Activated naive CD8-positive, alpha-beta T cell treated with anti-CD3 and anti-CD28 coated beads, Interleukin-2, amount 50 U/mL, for 24 hours (primary cell): Measurements from ENCODE around the gene PCNT.
"Not testable (repeated sequence)": the region's sequence is repeated elsewhere in the genome, so short reads cannot be mapped to it uniquely, and the experiment has no call there.

ENCODE experiments used
- ATAC-seq: fragments of 150-1000 bp; cut with Tn5 transposase; one replicate; pipeline ENCODE4 v1.10.0; 2021
- DNase-seq: peaks from one replicate; pipeline ENCODE4 v3.0.0; 2021
- H3K27ac Mint-ChIP-seq: one replicate; pipeline ENCODE4 v1.8.0; 2021; ENCODE audit warnings: mild to moderate bottlenecking, mixed read lengths
- H3K27me3 Mint-ChIP-seq: one replicate; pipeline ENCODE4 v1.8.0; 2021; ENCODE audit warnings: mixed read lengths
- H3K36me3 Mint-ChIP-seq: one replicate; pipeline ENCODE4 v1.8.0; 2021; ENCODE audit warnings: low read depth, mixed read lengths
- H3K4me1 Mint-ChIP-seq: one replicate; pipeline ENCODE4 v1.8.0; 2021; ENCODE audit warnings: mixed read lengths
- H3K4me3 Mint-ChIP-seq: one replicate; pipeline ENCODE4 v1.8.0; 2021; ENCODE audit warnings: mild to moderate bottlenecking, moderate library complexity, mixed read lengths
- H3K9me3 Mint-ChIP-seq: one replicate; pipeline ENCODE4 v1.8.0; 2021; ENCODE audit warnings: mixed read lengths

Gene PCNT

DNA sequence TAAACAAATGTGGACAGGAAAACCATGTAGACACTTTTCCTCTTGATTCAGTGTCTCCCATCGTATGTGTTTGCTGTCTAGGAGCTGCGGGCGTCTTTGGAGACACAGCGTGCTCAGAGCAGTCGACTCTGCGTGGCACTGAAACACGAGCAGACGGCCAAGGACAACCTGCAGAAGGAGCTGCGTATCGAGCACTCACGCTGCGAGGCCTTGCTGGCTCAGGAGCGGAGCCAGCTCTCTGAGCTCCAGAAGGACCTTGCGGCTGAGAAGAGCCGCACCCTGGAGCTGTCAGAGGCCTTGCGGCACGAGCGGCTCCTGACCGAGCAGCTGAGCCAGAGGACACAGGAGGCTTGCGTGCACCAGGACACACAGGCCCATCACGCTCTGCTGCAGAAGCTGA, 107.5 kb downstream of the PCNT start:
- H3K36me3 Mint-ChIP-seq: peaks cover 24% of the 10 kb centered on the region
- peaks cover 4% of the 10 kb centered on the region for H3K4me1 Mint-ChIP-seq
- no peaks in the 10 kb centered on the region for H3K9me3 Mint-ChIP-seq
- H3K4me3 Mint-ChIP-seq: no peak overlapping the region
- no peak for DNase-seq
- no peak overlapping the region for H3K27ac Mint-ChIP-seq
- no peak for ATAC-seq
- H3K27me3 Mint-ChIP-seq: no peaks in the 10 kb centered on the region

DNA sequence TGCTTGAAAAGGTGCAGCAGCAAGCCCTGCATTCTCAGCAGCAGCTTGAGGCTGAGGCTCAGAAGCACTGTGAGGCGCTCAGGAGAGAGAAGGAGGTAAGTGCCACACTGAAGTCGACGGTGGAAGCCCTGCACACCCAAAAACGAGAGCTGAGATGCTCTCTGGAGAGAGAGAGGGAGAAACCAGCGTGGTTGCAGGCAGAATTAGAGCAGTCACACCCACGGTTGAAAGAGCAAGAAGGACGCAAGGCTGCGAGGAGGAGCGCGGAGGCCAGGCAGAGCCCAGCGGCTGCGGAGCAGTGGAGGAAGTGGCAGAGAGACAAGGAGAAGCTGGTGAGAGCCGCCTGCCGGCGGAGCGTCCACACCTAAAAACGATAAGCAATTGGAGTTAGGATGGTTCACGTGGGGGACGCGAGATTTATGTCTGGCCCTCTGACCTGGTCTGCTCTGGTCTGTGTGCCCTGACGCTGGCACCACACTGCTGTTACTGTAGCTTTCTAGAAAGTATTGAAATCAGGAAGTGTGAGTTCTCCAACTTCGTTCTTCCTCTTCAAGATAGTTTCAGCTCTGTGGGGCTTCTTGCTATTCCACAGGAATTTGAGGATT, 108.0 kb downstream of the PCNT start:
- H3K36me3 Mint-ChIP-seq: peaks cover 24% of the 10 kb centered on the region
- H3K9me3 Mint-ChIP-seq: no peaks in the 10 kb centered on the region
- peaks cover 8% of the 10 kb centered on the region for H3K4me1 Mint-ChIP-seq
- no peak for DNase-seq
- no peak overlapping the region for H3K4me3 Mint-ChIP-seq
- H3K27ac Mint-ChIP-seq: no peak overlapping the region
- no peaks in the 10 kb centered on the region for H3K27me3 Mint-ChIP-seq
- ATAC-seq: no peak

DNA sequence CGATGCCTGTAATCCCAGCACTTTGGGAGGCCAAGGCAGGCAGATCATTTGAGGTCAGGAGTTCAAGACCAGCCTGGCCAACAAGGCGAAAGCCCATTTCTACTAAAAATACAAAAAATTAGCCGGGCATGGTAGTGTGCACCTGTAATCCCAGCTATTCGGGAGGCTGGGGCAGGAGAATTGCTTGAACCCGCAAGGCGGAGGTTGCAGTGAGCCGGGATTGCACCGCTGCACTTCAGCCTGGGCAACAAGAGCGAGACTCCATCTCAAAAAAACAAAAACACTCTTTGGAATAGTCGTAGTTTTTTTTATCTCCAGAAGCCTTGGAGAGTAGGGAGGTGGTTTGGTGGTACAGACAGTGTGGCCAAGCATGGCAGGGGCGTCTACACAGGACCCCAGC, 109.2 kb downstream of the PCNT start:
- DNase-seq, H3K27ac Mint-ChIP-seq, H3K4me3 Mint-ChIP-seq, H3K27me3 Mint-ChIP-seq, H3K9me3 Mint-ChIP-seq, ATAC-seq: not testable (repeated sequence)
- peaks cover 27% of the 10 kb centered on the region for H3K36me3 Mint-ChIP-seq
- H3K4me1 Mint-ChIP-seq: peaks cover 19% of the 10 kb centered on the region

GRCh38 chr21:46434322-46434958, 110.5 kb downstream of the PCNT start:
- Mint-ChIP-seq H3K4me1 (peaks cover 20% of the 10 kb centered on the region), H3K27ac (no peak overlapping the region), H3K36me3 (peaks cover 27% of the 10 kb centered on the region), H3K9me3 (no peaks in the 10 kb centered on the region), H3K27me3 (no peaks in the 10 kb centered on the region), H3K4me3 (no peak overlapping the region)
- no peak for DNase-seq
- ATAC-seq: no peak

DNA sequence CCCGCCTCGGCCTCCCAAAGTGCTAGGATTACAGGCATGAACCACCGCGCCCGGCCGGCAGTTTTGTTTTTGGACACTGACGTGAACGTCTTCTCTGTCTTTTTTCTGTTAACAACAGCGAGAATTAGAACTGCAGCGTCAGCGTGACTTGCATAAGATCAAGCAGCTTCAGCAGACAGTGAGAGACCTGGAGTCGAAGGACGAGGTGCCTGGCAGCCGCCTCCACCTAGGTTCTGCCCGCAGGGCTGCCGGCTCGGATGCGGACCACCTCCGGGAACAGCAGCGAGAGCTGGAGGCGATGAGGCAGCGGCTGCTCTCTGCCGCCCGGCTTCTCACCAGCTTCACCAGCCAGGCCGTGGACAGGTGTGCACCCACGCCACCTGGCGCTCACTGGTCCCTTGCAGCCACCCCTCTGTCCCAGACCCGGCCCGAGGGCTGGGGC, 111.9 kb downstream of the PCNT start:
- Mint-ChIP-seq H3K27me3 (no peaks in the 10 kb centered on the region), H3K4me3 (no peak overlapping the region), H3K27ac (no peak overlapping the region)

GRCh38 chr21:46436621-46437020, 112.7 kb downstream of the PCNT start:
- ATAC-seq (no peak), DNase-seq (no peak)
- peaks cover 20% of the 10 kb centered on the region for H3K4me1 Mint-ChIP-seq
- H3K9me3 Mint-ChIP-seq: no peaks in the 10 kb centered on the region
- no peaks in the 10 kb centered on the region for H3K27me3 Mint-ChIP-seq
- peak overlapping the region; percentile 86 for H3K27ac Mint-ChIP-seq
- H3K4me3 Mint-ChIP-seq: peak overlapping the region; percentile 56
- H3K36me3 Mint-ChIP-seq: peaks cover 34% of the 10 kb centered on the region

More for the DNA sequence above, 111.9 kb downstream of the PCNT start:
- H3K36me3 Mint-ChIP-seq: peaks cover 33% of the 10 kb centered on the region
- no peak for DNase-seq
- ATAC-seq: no peak
- no peaks in the 10 kb centered on the region for H3K9me3 Mint-ChIP-seq
- peaks cover 20% of the 10 kb centered on the region for H3K4me1 Mint-ChIP-seq

DNA sequence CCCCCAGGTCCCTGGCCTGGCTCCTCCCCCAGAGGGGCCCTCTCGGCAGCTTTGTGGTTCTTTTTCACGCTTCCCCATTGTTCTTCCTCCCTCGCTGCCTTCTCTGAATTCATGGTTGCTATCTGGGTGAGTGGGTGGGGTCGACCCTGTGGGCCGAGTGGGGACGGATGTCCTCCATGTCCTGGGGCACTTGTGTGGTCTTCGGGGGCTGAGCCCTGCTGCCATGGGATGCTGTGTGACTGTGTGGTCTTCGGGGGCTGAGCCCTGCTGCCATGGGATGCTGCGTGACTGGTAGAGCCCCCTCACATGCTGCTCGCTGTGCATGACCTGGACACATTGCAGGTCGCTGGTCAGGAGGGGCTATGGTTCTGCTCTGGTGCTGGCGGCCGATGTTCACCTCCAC, 113.1 kb downstream of the PCNT start:
- no peak for ATAC-seq
- peaks cover 30% of the 10 kb centered on the region for H3K36me3 Mint-ChIP-seq
- H3K4me1 Mint-ChIP-seq: peaks cover 20% of the 10 kb centered on the region
- DNase-seq: no peak
- no peaks in the 10 kb centered on the region for H3K27me3 Mint-ChIP-seq
- peak overlapping the region; percentile 86 for H3K27ac Mint-ChIP-seq
- peak overlapping the region; percentile 56 for H3K4me3 Mint-ChIP-seq
- H3K9me3 Mint-ChIP-seq: no peaks in the 10 kb centered on the region

DNA sequence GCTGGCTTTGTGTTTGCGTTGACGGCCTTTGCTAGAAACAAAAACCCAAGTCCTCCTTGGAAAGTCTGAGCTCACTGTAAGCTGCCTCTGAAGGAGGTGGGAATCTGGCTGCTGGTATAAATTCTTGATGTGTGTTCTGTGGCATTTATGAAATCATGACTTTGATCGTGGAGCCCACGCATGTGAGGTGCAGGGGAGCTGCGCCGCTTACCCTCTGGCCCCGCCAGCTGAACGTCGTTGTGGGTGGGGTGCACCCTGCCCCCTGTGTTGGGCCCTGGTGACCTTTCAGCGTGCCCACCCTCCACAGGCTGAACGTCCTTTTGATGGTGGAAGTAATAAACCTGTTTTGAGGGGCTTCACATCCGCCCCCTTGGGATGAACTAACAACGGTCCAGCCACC, 113.6 kb downstream of the PCNT start:
- ATAC-seq (peak; percentile 76), DNase-seq (no peak)
- peak overlapping the region; percentile 56 for H3K4me3 Mint-ChIP-seq

GRCh38 chr21:46438241-46438640, 114.3 kb downstream of the PCNT start:
- ATAC-seq (no peak), DNase-seq (no peak)
- no peaks in the 10 kb centered on the region for H3K27me3 Mint-ChIP-seq
- H3K4me1 Mint-ChIP-seq: peaks cover 20% of the 10 kb centered on the region
- peaks cover 33% of the 10 kb centered on the region for H3K36me3 Mint-ChIP-seq
- no peak overlapping the region for H3K27ac Mint-ChIP-seq
- H3K9me3 Mint-ChIP-seq: no peaks in the 10 kb centered on the region
- H3K4me3 Mint-ChIP-seq: no peak overlapping the region

More for the DNA sequence above, 113.6 kb downstream of the PCNT start:
- Mint-ChIP-seq H3K9me3 (no peaks in the 10 kb centered on the region), H3K27ac (peak overlapping the region; percentile 86), H3K36me3 (peaks cover 29% of the 10 kb centered on the region), H3K27me3 (no peaks in the 10 kb centered on the region), H3K4me1 (peaks cover 18% of the 10 kb centered on the region)

GRCh38 chr21:46439906-46440305, 116.0 kb downstream of the PCNT start:
- H3K27me3 Mint-ChIP-seq: no peaks in the 10 kb centered on the region
- H3K4me1 Mint-ChIP-seq: peaks cover 20% of the 10 kb centered on the region
- peaks cover 35% of the 10 kb centered on the region for H3K36me3 Mint-ChIP-seq
- H3K9me3 Mint-ChIP-seq: no peaks in the 10 kb centered on the region
- DNase-seq (no peak), ATAC-seq (no peak)
- no peak overlapping the region for H3K4me3 Mint-ChIP-seq
- H3K27ac Mint-ChIP-seq: no peak overlapping the region

DNA sequence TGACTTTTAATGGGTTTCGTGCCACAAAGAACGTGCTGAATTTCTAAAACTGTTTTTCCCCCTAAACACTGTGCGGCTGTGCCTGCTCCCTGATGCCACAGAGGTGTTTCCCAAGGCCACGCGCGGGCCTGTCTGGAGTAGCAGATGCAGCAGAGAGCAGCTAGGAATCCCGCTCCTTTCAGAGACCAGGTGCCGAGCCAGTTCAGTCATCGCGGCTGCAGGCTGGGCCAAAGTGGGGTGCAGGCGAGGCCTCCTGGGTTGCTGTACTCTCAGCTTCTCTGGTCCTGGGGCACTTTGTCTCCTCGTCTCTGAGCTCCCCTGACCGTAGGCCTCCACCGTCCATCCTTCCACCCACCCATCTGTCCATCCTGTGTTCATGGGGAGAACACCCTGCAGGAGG, 117.4 kb downstream of the PCNT start:
- no peaks in the 10 kb centered on the region for H3K9me3 Mint-ChIP-seq
- no peak for ATAC-seq
- no peak for DNase-seq
- H3K4me3 Mint-ChIP-seq: no peak overlapping the region
- peaks cover 18% of the 10 kb centered on the region for H3K4me1 Mint-ChIP-seq
- H3K36me3 Mint-ChIP-seq: peaks cover 38% of the 10 kb centered on the region
- no peak overlapping the region for H3K27ac Mint-ChIP-seq
- H3K27me3 Mint-ChIP-seq: no peaks in the 10 kb centered on the region

DNA sequence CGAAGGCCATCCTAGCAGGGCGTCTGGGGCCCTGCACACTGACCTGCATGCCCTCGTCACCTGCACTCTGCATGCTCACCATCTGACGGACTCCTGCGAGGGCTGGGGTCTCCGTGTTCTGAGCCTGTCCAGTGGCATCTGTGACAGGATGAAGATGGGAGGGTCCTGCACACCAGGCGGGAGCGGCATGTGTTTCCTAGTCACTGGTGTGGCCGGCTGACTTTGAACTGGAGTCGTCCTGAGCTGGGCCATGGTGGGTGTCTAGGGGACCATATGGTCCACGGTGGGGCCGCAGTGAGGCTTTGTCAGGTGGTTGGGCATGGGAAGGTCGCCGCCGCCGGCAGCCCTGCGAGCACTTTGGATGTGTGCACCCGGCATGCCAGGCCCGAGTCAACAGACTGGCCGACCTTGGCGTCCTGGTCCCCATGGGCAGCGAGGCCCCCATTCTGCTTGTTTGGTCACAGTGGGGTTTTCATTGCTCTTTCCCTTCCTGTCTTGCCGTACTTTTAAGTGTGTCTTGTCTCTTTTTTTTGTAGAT, 118.1 kb downstream of the PCNT start:
- Mint-ChIP-seq H3K9me3 (no peaks in the 10 kb centered on the region), H3K27ac (no peak overlapping the region), H3K4me1 (peaks cover 14% of the 10 kb centered on the region), H3K27me3 (no peaks in the 10 kb centered on the region), H3K4me3 (no peak overlapping the region), H3K36me3 (peaks cover 39% of the 10 kb centered on the region)
- no peak for DNase-seq
- ATAC-seq: no peak

DNA sequence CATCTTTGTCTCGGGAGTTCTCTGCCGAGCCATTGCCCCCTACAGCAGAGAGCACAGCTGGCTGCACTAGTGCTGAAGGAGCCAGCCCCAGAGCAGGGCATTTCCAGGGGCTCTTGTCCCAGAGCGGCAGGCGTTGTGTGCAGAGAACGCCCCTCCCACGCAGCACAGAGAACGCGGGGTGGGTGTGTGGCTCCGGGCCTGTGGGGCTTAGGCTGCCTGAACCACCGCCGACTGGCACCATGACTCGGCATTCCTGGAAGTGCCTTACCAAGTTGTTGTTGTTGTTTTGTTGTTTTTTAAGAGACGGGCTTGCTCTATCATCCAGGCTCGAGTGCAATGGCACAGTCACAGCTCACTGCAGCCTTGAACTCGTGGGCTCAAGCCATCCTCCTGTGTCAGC, 119.0 kb downstream of the PCNT start:
- Mint-ChIP-seq H3K4me3 (no peak overlapping the region), H3K27ac (no peak overlapping the region), H3K4me1 (peaks cover 5% of the 10 kb centered on the region), H3K27me3 (no peaks in the 10 kb centered on the region), H3K36me3 (peaks cover 40% of the 10 kb centered on the region), H3K9me3 (peaks cover 3% of the 10 kb centered on the region)
- no peak for DNase-seq
- ATAC-seq: no peak

GRCh38 chr21:46443910-46444309, 120.0 kb downstream of the PCNT start:
- H3K4me1 Mint-ChIP-seq: peaks cover 2% of the 10 kb centered on the region
- ATAC-seq (no peak), DNase-seq (no peak)
- H3K9me3 Mint-ChIP-seq: peaks cover 8% of the 10 kb centered on the region
- H3K27me3 Mint-ChIP-seq: no peaks in the 10 kb centered on the region
- no peak overlapping the region for H3K4me3 Mint-ChIP-seq
- H3K27ac Mint-ChIP-seq: peak overlapping the region; percentile 70
- peaks cover 48% of the 10 kb centered on the region for H3K36me3 Mint-ChIP-seq

- Mint-ChIP-seq H3K4me1 (no peaks in the 10 kb centered on the region), H3K36me3 (peaks cover 42% of the 10 kb centered on the region), H3K27me3 (no peaks in the 10 kb centered on the region), H3K4me3 (no peak overlapping the region), H3K27ac (no peak overlapping the region), H3K9me3 (peaks cover 15% of the 10 kb centered on the region)
- ATAC-seq (no peak), DNase-seq (no peak)
Measured at GRCh38 chr21:46448108-46448507, 124.2 kb downstream of the PCNT start.
